Adrenal gland (tissue), 12 donors: Measurements from ENCODE around the gene CCDC70. TPM values are rescaled to one million over a fixed set of nuclear protein-coding genes. Genes with fewer than 3 reads are reported as not detected.
A peak's percentile ranks its signal among the peaks of the same experiment; 100 is the strongest.

ENCODE experiments used
- DNase-seq, 7 donors: peaks; one replicate each; pipeline ENCODE4 v3.0.0-alpha.2; 2019 to 2020
- H3K27ac ChIP-seq, 5 donors: fragments of 200-600 bp; sonication (generic) in 4 of 5; 1 replicate in 3 of 5; 2 replicates in 2 of 5; pipeline versions ENCODE4 v1.5.1 to v1.8.0; 2016 to 2020; ENCODE audit warnings: mild to moderate bottlenecking in 1 of 5
- H3K27me3 ChIP-seq: fragments of 200-600 bp; 2 replicates; pipeline ENCODE4 v1.8.0; 2021
- H3K36me3 ChIP-seq, 2 donors: fragments of 200-600 bp; replicated peaks in 1 of 2; 1 replicate in 1 of 2; 2 replicates in 1 of 2; pipeline versions ENCODE4 v1.5.1 to v1.8.0; 2018 to 2022
- H3K4me1 ChIP-seq, 2 donors: fragments of 200-600 bp; replicated peaks in 1 of 2; 1 replicate in 1 of 2; 2 replicates in 1 of 2; pipeline versions ENCODE4 v1.5.1 to v1.8.0; 2018 to 2021
- H3K4me3 ChIP-seq, 4 donors: fragments of 200-600 bp; sonication (generic) in 3 of 4; one replicate each; pipeline ENCODE4 v1.5.1; 2016 to 2018
- H3K9me3 ChIP-seq, 3 donors: fragments of 200-600 bp; sonication (generic) in 1 of 3; replicated peaks in 1 of 3; 1 replicate in 2 of 3; 2 replicates in 1 of 3; pipeline versions ENCODE4 v1.5.1 to v1.8.0; 2016 to 2021
- CTCF ChIP-seq, 6 experiments: fragments of 450-650 bp in 4 of 6; fragments of 200-600 bp in 2 of 6; sonication (generic) in 1 of 6; IDR thresholded peaks; 1 replicate in 5 of 6; 2 replicates in 1 of 6; pipeline versions ENCODE4 v1.5.1 to v1.8.0; 2016 to 2021; ENCODE audit warnings: antibody characterized with exemption in 6 of 6, mild to moderate bottlenecking in 2 of 6, moderate library complexity in 1 of 6
- POLR2A ChIP-seq, 2 donors: fragments of 450-650 bp; IDR thresholded peaks; one replicate each; pipeline ENCODE4 v1.6.1; 2017; ENCODE audit warnings: antibody characterized with exemption in 2 of 2, mild to moderate bottlenecking in 2 of 2, moderate library complexity in 1 of 2
- WGBS, 4 donors: extraction: QIAGEN DNeasy Blood & Tissue Kit in 2 of 4; methylation state at CpG; one replicate each; pipeline versions ENCODE4 v1.1.5 to v1.1.7; 2013 to 2017; 5-methylcytosine and 5-hydroxymethylcytosine counted together
- intact Hi-C, 2 donors: fragments of 100-400 bp; cut with DNase I; formaldehyde crosslinking; loops; one replicate each; pipeline versions ENCODE4 v1.14.1 to v1.15.0; 2022 to 2023
- polyA plus RNA-seq, 3 donors: library from polyadenylated mRNA; stranded (reverse); fragments of 200-250 nt in 2 of 3; fragments of 350-450 nt in 1 of 3; fragmentation: Illumina TruSeq in 1 of 3; extraction: RNeasy Lipid Tissue Mini Kit (QIAGEN cat#74804) in 1 of 3; gene quantifications; one replicate each; pipeline ENCODE4 v1.2.3, GENCODE V29; 2013 to 2014
- total RNA-seq, 9 donors: library from RNA; depleted of rRNA in 4 of 9; stranded (reverse); fragments of >200 nt in 4 of 9; fragments of 120-200 nt in 1 of 9; fragmentation: NEBNext Ultra II Directional in 1 of 9; extraction: Animal tissue kit (Norgen Biotek cat#: 25700) in 1 of 9; gene quantifications; one replicate each; pipeline versions ENCODE4 v1.1.0 to v1.2.4, GENCODE V29; 2013 to 2023
- donor health status: healthy with polysubstance abuse.
- donor health status: Bipolar disorder and iron deficiency.
- donor health status: DM: yes; HTN: yes; CAD: no.
- donor health status: DM: no; HTN: no; CAD: no.
- donor health status: DM: no; HTN: no; CAD: no.
- donor health status: DM: yes; HTN: yes; CAD: no.

The CCDC70 gene
- total and polyA plus RNA-seq, 12 donors, result not detected

DNA sequence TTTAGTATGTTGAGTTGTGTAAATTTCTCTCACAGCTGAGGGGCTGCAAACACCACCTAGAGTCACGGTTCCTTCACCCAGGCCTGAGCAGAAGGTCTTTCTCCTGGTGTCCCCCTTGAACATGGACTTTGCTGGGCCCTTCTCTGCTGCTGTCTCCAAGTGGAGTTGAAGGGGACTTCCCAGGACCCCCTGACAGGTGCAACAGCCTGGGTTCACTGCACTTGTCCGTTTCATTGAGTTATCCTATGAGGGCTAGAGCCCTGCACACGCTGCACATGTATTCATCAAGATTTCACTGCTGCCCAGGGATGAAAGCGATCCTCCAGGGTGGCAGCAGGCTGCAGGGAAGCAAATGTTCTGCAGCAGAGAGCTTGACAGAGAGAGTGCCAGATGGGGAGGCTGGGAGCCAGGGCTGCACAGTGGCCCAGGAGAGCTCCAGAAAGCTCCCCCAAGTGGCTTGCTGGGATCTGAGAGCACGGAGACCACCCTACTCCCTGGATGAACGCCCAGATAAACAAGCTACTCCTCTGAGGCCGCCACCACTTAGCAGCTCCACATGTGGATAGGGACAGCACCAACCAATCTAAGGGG is 27.1 kb upstream of the CCDC70 start:
- Histone ChIP-seq H3K27ac (no peak overlapping the region), H3K4me1 (no peaks in the 10 kb centered on the region), H3K9me3 (no peaks in the 10 kb centered on the region), H3K27me3 (no peaks in the 10 kb centered on the region), H3K36me3 (no peaks in the 10 kb centered on the region), H3K4me3 (no peak overlapping the region)
- DNase-seq, result no peak
- 56 to 80% (median 66%) methylated on average over 6 to 7 of the region's 7 CpGs for WGBS, 4 donors
- TF ChIP-seq CTCF (IDR thresholded peaks at IDR 0.05), result no peak
- no peak for TF ChIP-seq POLR2A (IDR thresholded peaks at IDR 0.05)
- intact Hi-C loops, result no loop called here

- Histone ChIP-seq H3K4me3 (no peak overlapping the region), H3K27ac (no peak overlapping the region), H3K4me1 (no peaks in the 10 kb centered on the region), H3K27me3 (no peaks in the 10 kb centered on the region), H3K9me3 (no peaks in the 10 kb centered on the region), H3K36me3 (no peaks in the 10 kb centered on the region)
- 57 to 72% (median 65%) methylated on average over 3 of the region's 3 CpGs for WGBS, 4 donors
- TF ChIP-seq POLR2A (IDR thresholded peaks at IDR 0.05), result no peak
- no peak for DNase-seq
- intact Hi-C loops, result no loop called here
Observed at GRCh38 chr13:51837016-51837415, 24.8 kb upstream of the CCDC70 start.

- Histone ChIP-seq H3K27me3 (no peaks in the 10 kb centered on the region), H3K9me3 (no peaks in the 10 kb centered on the region), H3K27ac (no peak overlapping the region), H3K4me1 (no peaks in the 10 kb centered on the region), H3K36me3 (no peaks in the 10 kb centered on the region), H3K4me3 (no peak overlapping the region)
- TF ChIP-seq POLR2A (IDR thresholded peaks at IDR 0.05) (no peak), CTCF (IDR thresholded peaks at IDR 0.05) (no peak)
- DNase-seq, result peak in 1 of 7 donors; percentile 51
- intact Hi-C loops, result no loop called here
- WGBS, 4 donors, result 73 to 77% (median 76%) methylated on average over 8 of the region's 8 CpGs
Observed at GRCh38 chr13:51838240-51838846, 23.4 kb upstream of the CCDC70 start.

DNA sequence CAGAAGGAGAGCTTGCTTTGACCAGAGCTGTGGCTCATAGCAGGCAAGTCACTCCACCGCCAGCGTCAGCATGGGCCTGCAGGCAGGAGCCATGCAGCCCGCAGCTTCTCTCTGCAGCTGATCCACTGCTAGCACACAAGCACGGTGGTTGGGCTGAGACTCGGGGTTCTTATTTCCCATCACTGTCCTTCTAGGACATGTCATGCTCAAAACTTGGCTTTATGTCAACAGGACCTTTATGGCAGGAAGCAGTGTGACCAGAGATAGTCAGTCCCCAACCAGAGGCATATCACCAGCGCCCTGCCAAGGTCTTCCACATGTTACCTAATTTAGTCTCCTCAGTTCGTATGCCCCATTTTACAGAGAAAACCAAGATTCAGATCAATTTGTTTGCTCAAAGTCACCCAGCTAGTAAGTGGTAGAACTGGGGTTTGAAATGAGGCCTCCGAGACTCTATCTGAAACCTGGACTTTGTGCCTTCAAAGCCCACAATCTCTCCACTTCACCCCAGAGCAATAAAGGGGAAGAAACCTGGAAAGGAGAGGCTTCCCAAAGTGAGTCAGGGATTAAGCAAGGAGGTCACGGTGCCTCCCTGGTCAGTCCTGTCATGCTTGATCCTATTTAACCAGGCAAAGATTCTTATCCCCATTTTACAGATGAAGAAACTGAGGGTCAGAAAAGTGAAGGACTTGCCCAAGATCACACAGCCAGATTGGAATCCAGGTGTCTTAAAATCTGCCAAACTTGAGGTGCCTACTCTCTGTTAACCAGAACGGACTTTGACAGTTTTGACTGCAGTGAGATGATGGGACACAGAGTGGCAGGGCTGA is 21.8 kb upstream of the CCDC70 start:
- Histone ChIP-seq H3K4me1 (peaks cover 0 to 2% of the 10 kb centered on the region in 2 donors), H3K27ac (no peak overlapping the region), H3K4me3 (no peak overlapping the region), H3K36me3 (no peaks in the 10 kb centered on the region), H3K9me3 (no peaks in the 10 kb centered on the region), H3K27me3 (no peaks in the 10 kb centered on the region)
- 73 to 92% (median 83%) methylated on average over 8 to 10 of the region's 10 CpGs for WGBS, 4 donors
- intact Hi-C loops, result no loop called here
- TF ChIP-seq CTCF (IDR thresholded peaks at IDR 0.05), result no peak
- TF ChIP-seq POLR2A (IDR thresholded peaks at IDR 0.05), result no peak
- no peak for DNase-seq
